ENCODE results near the gene ZNF202.

The ZNF202 gene

DNA sequence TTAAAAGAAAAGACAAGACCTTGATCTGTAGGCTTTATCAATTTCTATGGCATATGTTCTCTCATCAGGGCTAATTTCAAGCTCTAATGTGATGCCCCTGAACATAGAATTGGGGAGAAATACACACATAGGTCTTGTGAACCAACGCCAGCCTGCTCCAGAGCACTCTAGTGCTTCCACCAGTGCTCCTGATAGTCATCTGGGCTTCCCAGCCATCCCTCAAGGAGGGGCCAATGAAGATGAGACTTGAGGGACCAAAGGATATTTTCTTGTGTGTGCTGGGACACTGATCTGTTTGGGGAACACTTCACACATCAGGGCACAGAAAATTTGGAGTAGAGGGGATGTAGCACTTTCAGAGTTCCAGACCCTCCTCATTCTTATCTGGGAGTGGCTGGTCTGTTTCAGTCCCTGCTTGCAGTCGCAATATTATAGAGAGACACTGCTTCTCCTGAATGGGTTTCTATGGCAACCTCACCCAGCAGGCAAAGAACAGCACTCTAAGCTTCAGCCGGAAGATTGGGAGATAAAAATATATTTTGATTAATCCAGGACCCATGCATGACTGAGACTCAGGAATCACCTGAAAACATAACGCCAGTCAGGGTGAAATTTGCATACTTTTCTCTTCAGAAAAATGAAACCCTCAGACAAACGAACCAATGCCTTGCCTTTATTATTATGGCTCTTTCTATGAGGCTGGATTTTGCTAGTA, 58.6 kb downstream of the ZNF202 start:
- DNase-seq (ENCODE audit: low spot score) = no peak

DNA sequence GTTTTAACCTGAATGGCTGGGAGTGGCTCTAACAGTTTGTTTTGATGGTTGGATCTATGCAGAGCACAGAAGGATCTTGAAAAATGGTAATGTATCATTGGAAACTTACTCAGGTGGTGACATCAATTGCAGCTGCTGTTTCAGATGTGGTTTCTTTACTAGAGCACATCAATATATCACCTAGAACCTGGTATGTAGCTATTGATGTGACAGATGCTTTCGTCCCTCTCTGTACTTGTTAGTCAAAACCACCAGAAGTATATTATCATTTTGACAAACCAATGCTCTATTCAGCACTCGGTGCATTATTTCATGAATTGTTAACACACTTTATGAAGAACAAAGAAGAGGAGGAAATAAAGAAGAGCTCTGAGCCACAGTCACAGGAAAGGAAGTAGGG, 60.4 kb downstream of the ZNF202 start:
- no peak for DNase-seq (ENCODE audit: low spot score)

- no peak for DNase-seq (ENCODE audit: low spot score)
Observed at GRCh38 chr11:123678246-123678645, 63.2 kb downstream of the ZNF202 start.

DNA sequence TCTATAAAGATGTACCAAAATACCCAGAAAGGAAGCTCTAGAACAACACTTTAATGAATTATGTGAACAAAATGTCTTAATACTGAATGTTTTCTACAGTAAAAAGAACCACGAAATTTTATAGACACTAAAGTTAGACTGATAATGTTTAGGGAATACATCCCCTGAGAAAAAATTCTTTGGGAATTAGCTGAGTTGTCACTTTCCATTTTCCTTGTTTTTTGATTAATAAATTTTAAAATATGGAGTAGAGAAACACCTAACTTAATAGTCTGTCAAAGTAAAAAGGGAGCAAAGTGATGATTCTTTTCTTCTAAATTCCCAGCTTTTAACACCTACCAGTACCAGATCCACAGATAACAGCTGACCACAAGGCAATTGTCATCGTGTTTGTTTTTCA, 64.0 kb downstream of the ZNF202 start:
- DNase-seq (ENCODE audit: low spot score) = no peak

DNA sequence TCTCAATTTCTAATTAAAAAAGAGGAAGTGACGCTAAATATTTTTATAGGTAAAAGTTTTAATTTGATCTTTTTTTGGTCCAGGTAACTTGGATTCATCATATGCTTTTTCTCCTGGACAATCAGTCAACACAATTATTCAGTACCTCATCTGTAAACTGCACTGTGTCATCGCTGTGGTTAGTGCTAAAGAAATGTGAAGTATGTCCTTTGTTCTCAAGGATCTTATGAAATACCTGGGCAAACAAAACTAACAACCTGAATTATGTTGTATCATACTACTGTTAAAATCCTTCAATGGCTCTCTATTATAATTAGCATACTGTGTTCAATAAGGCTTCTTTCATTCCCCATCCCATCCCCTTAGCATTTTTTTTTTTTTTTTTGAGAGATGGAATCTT, 67.2 kb downstream of the ZNF202 start:
- no peak for DNase-seq (ENCODE audit: low spot score)

Measured in HuH-7.5 (cell line).